Measurements from ENCODE around the gene PKD2L1. TPM values are rescaled to one million over a fixed set of nuclear protein-coding genes. Genes with fewer than 3 reads are reported as not detected.
A peak's percentile ranks its signal among the peaks of the same experiment; 100 is the strongest.

PKD2L1 gene
- total and polyA plus RNA-seq, 9 of the 15 experiments (the other 6 are each of a cell fraction or from before 2014, with no cell fraction given), result not detected

DNA sequence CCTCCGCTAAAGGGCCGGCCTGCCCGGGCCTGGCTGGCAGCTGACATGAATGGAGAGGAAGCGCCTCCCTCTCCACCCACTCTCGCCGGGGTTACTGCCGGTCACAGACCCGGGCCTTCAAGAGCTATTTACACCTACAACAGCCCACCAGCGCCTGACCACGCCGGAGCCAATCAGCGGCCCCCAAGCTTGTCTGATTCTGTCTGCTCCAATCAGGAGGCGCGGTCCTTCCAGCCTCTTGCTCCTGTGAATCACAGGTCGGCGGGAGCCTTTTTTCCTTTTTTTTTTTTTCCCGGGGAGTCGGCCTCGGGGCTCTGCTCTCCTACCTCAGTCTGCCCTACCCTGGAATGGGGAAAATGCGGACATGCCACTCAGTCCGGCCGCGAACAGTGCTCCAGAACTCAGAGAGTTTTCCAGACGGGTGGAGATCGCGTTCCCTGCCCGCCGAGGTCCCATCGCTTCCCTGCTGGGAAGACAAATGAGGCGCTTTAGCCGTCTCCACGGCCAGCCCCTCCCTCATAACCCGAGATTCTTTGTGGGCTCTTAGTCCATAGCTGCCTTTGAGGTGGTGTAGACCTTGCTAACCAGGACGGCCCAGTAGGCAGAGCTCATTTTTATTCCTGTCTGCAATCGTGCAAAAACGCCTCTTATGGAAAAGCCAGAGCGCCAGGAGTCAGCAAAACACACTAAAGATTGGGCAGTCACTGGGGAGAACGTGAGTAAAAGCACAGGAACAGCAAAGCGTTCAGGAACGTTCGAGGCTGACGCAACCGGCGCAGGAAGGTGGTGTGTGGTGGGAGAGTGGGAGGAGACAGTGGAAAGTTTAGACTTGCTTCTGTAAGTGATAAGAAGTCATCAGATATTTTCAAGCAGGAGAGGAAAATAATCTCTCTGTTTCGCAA lies 43.5 kb upstream of the PKD2L1 start (continued):
- TF ChIP-seq NR1H2 (CRISPR knock-in tag; IDR thresholded peaks at IDR 0.05), result peak; percentile 100
- peak; percentile 73 for TF ChIP-seq SMAD1 (IDR thresholded peaks at IDR 0.05; ENCODE audit: low read depth, low read length, partially characterized antibody)
- TF ChIP-seq, protein P1, sequence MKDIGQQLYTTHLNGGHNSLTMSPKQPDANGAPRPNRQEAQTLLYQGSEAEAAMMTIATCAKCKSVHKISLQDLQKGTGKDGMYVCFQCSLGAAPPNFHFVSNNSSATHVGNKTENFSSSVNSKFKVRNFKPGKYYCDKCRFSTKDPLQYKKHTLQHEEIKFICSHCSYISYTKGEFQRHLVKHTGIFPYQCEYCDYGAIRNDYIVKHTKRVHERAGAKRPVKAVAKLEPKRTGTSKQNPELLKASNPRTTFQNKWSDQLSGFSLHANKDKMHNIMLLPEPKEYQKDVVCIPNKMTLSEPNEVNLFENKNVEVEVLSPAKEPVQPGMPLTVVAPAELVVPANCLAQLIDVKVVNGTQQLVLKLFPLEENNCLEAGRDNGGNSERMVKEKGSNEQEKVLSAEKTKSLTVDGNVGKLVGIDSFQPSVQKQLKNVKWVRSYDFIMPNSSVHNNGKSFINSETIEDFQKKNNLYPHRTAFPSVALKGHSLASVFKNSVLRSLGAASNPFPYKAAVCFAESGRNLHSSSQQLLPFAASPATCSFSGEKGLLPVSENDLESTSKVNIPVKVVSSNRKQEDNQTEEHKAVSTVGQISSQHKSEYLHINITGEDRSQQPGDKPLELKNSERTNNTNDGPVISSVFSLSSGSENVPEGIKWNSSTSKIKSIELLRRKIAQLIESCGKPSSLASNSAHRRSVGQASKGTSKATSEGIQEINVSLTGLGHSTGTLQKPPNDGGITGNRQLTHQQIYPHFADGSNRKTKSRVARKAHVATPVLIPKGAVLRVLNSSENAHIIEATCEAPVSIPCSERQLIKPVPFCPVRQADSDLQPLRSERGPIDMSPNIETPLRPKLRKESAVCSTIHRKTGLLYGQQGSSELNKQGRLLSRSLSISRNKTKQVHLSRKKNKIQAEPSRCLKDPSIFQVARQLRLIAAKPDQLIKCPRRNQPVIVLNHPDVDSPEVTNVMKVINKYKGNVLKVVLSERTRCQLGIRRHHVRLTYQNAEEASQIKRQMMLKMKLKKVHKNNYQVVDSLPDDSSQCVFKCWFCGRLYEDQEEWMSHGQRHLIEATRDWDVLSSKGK (CRISPR knock-in tag; IDR thresholded peaks at IDR 0.05), result no peak
- TF ChIP-seq, protein P2, sequence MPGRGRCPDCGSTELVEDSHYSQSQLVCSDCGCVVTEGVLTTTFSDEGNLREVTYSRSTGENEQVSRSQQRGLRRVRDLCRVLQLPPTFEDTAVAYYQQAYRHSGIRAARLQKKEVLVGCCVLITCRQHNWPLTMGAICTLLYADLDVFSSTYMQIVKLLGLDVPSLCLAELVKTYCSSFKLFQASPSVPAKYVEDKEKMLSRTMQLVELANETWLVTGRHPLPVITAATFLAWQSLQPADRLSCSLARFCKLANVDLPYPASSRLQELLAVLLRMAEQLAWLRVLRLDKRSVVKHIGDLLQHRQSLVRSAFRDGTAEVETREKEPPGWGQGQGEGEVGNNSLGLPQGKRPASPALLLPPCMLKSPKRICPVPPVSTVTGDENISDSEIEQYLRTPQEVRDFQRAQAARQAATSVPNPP (IDR thresholded peaks at IDR 0.05; ENCODE audit: borderline replicate concordance, insufficient read depth, insufficient read length), result no peak
- no peak for TF ChIP-seq E2F3 (CRISPR knock-in tag; IDR thresholded peaks at IDR 0.05)
- no peak for TF ChIP-seq ZNF764 (CRISPR knock-in tag; IDR thresholded peaks at IDR 0.05; ENCODE audit: low read depth)
- peak; percentile 92 for TF ChIP-seq BHLHE40 (IDR thresholded peaks at IDR 0.05; ENCODE audit: low read length)
- TF ChIP-seq, protein P3, sequence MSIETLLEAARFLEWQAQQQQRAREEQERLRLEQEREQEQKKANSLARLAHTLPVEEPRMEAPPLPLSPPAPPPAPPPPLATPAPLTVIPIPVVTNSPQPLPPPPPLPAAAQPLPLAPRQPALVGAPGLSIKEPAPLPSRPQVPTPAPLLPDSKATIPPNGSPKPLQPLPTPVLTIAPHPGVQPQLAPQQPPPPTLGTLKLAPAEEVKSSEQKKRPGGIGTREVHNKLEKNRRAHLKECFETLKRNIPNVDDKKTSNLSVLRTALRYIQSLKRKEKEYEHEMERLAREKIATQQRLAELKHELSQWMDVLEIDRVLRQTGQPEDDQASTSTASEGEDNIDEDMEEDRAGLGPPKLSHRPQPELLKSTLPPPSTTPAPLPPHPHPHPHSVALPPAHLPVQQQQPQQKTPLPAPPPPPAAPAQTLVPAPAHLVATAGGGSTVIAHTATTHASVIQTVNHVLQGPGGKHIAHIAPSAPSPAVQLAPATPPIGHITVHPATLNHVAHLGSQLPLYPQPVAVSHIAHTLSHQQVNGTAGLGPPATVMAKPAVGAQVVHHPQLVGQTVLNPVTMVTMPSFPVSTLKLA (conservative IDR thresholded peaks at IDR 0.05), result peak; percentile 16 to 45; a peak in 2 of 4 replicates
- TF ChIP-seq HMG20A (CRISPR knock-in tag; conservative IDR thresholded peaks at IDR 0.05), result no peak
- TF ChIP-seq EGR1 (conservative IDR thresholded peaks at IDR 0.05), result peak; percentile 96
- TF ChIP-seq, protein P4, sequence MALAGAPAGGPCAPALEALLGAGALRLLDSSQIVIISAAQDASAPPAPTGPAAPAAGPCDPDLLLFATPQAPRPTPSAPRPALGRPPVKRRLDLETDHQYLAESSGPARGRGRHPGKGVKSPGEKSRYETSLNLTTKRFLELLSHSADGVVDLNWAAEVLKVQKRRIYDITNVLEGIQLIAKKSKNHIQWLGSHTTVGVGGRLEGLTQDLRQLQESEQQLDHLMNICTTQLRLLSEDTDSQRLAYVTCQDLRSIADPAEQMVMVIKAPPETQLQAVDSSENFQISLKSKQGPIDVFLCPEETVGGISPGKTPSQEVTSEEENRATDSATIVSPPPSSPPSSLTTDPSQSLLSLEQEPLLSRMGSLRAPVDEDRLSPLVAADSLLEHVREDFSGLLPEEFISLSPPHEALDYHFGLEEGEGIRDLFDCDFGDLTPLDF (CRISPR knock-in tag; IDR thresholded peaks at IDR 0.05), result no peak
- no peak for TF ChIP-seq ZNF699 (CRISPR knock-in tag; IDR thresholded peaks at IDR 0.05; ENCODE audit: insufficient replicate concordance)
- TF ChIP-seq TEAD1 (CRISPR knock-in tag; IDR thresholded peaks at IDR 0.05), result peak; percentile 35 to 48; a peak in 1 of 4 replicates
- TF ChIP-seq, protein P5, sequence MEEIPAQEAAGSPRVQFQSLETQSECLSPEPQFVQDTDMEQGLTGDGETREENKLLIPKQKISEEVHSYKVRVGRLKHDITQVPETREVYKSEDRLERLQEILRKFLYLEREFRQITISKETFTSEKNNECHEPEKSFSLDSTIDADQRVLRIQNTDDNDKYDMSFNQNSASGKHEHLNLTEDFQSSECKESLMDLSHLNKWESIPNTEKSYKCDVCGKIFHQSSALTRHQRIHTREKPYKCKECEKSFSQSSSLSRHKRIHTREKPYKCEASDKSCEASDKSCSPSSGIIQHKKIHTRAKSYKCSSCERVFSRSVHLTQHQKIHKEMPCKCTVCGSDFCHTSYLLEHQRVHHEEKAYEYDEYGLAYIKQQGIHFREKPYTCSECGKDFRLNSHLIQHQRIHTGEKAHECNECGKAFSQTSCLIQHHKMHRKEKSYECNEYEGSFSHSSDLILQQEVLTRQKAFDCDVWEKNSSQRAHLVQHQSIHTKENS (CRISPR knock-in tag; IDR thresholded peaks at IDR 0.05), result no peak
- TF ChIP-seq ZNF75A (CRISPR knock-in tag; IDR thresholded peaks at IDR 0.05), result no peak
